Endothelial cell of umbilical vein (primary cell): ENCODE measurements around the gene THEM5. TPM values are rescaled to one million over a fixed set of nuclear protein-coding genes. Genes with fewer than 3 reads are reported as not detected.
"Not testable (repeated sequence)": the region's sequence is repeated elsewhere in the genome, so short reads cannot be mapped to it uniquely, and the experiment has no call there.

ENCODE experiments used
- BruUV-seq: library from RNA; stranded (reverse); fragments of 400-500 nt; replicated peaks from 2 replicates; lab custom pipeline; 2021; lab: Mats Ljungman, UMichigan
- CTCF ChIA-PET: fragments of 300-600, 350-600 bp; sonication (Branson Sonifier 250); formaldehyde crosslinking; loops from one replicate; lab custom pipeline; 2021; ENCODE audit warnings: antibody characterized with exemption, inconsistent platforms; lab: Charles Lee
- POLR2A ChIA-PET: fragments of 300-600, 350-600 bp; sonication (Branson Sonifier 250); formaldehyde crosslinking; loops from one replicate; lab custom pipeline; 2021; ENCODE audit warnings: antibody characterized with exemption, inconsistent platforms; lab: Charles Lee
- DNase-seq: peaks from one replicate; pipeline ENCODE4 v3.0.0-alpha.2; 2011; ENCODE audit warnings: low read depth, low spot score
- FAIRE-seq: peaks from 2 replicates; lab custom pipeline; 2011; peaks lifted over from hg19 to GRCh38; lab: Jason Lieb, UNC
- H2AFZ ChIP-seq: 2 replicates; pipeline ENCODE4 v1.6.0; 2012; ENCODE audit warnings: low read depth, low read length, control low read depth, inconsistent platforms
- H3K27ac ChIP-seq: 2 replicates; pipeline ENCODE4 v1.5.1; 2011; ENCODE audit warnings: low read depth, mild to moderate bottlenecking, control low read depth, low read length, moderate library complexity; ENCODE audit not compliant: insufficient read depth
- H3K27me3 ChIP-seq, 2 experiments: 2 replicates each; pipeline versions ENCODE4 v1.6.0 to v1.6.1; 2011; ENCODE audit warnings: low read length in 2 of 2, mixed read lengths in 1 of 2; ENCODE audit not compliant: control insufficient read depth in 2 of 2, insufficient read depth in 2 of 2
- H3K36me3 ChIP-seq, 2 experiments: 2 replicates in 1 of 2; 3 replicates in 1 of 2; pipeline ENCODE4 v1.5.1; 2011; ENCODE audit warnings: low read length in 2 of 2, mild to moderate bottlenecking in 1 of 2, moderate library complexity in 1 of 2; ENCODE audit not compliant: control insufficient read depth in 2 of 2, insufficient read depth in 2 of 2; ENCODE audit errors: extremely low read depth in 1 of 2
- H3K4me1 ChIP-seq: 3 replicates; pipeline ENCODE4 v1.5.1; 2011; ENCODE audit warnings: mild to moderate bottlenecking, low read length; ENCODE audit not compliant: control insufficient read depth, insufficient read depth; ENCODE audit errors: extremely low read depth
- H3K4me2 ChIP-seq: 2 replicates; pipeline ENCODE4 v1.6.1; 2011; ENCODE audit warnings: low read length, control low read depth, mixed read lengths; ENCODE audit not compliant: insufficient read depth
- H3K4me3 ChIP-seq, 3 experiments: fragments of 200-600 bp in 1 of 3; sonication (generic), shearing (Covaris generic) in 1 of 3; replicated peaks in 1 of 3; 2 replicates each; pipeline ENCODE4 v1.5.1; 2011 to 2016; ENCODE audit warnings: control low read depth in 3 of 3, low read length in 3 of 3, mild to moderate bottlenecking in 2 of 3, inconsistent platforms in 1 of 3, low read depth in 1 of 3, moderate library complexity in 1 of 3; ENCODE audit not compliant: insufficient read depth in 1 of 3
- H3K79me2 ChIP-seq: 2 replicates; pipeline ENCODE4 v1.6.0; 2012; ENCODE audit warnings: low read length, inconsistent platforms; ENCODE audit not compliant: control insufficient read depth, insufficient read depth
- H3K9ac ChIP-seq: replicated peaks from 2 replicates; pipeline ENCODE3; 2011; ENCODE audit warnings: low read length, control low read depth; ENCODE audit not compliant: insufficient read depth; ENCODE audit errors: extremely low read depth
- H3K9me1 ChIP-seq: replicated peaks from 3 replicates; pipeline ENCODE4 v1.6.0; 2011; ENCODE audit warnings: mild to moderate bottlenecking, low read length; ENCODE audit not compliant: control insufficient read depth, insufficient read depth; ENCODE audit errors: extremely low read depth
- H3K9me3 ChIP-seq: replicated peaks from 2 replicates; pipeline ENCODE4 v1.5.1; 2012; ENCODE audit warnings: low read length, inconsistent platforms; ENCODE audit not compliant: control insufficient read depth, insufficient read depth
- H4K20me1 ChIP-seq: replicated peaks from 2 replicates; pipeline ENCODE3; 2011; ENCODE audit warnings: mild to moderate bottlenecking, low read length; ENCODE audit not compliant: control insufficient read depth, insufficient read depth; ENCODE audit errors: extremely low read depth
- CTCF ChIP-seq, 2 donors: IDR thresholded peaks; 1 replicate in 1 of 2; 2 replicates in 1 of 2; pipeline ENCODE4 v1.5.1; 2011; ENCODE audit warnings: low read length in 2 of 2, mild to moderate bottlenecking in 2 of 2, moderate library complexity in 2 of 2, control low read depth in 1 of 2, inconsistent platforms in 1 of 2, low read depth in 1 of 2; ENCODE audit not compliant: insufficient read depth in 1 of 2; ENCODE audit errors: extremely low read depth in 1 of 2
- EZH2 ChIP-seq: IDR thresholded peaks from 2 replicates; pipeline ENCODE4 v1.6.1; 2012; ENCODE audit warnings: borderline replicate concordance, low read depth, mild to moderate bottlenecking, moderate library complexity, low read length, inconsistent platforms; ENCODE audit not compliant: severe bottlenecking
- FOS ChIP-seq: IDR thresholded peaks from 2 replicates; pipeline ENCODE4 v1.6.1; 2011; ENCODE audit warnings: mild to moderate bottlenecking, low read length, moderate library complexity, borderline replicate concordance; ENCODE audit not compliant: insufficient read depth
- GATA2 ChIP-seq: IDR thresholded peaks from 2 replicates; pipeline ENCODE4 v1.7.0; 2011; ENCODE audit warnings: low read depth, mild to moderate bottlenecking, moderate library complexity, mixed read lengths, low read length; ENCODE audit not compliant: insufficient read length, insufficient read depth
- JUN ChIP-seq: IDR thresholded peaks from 2 replicates; pipeline ENCODE4 v1.6.1; 2011; ENCODE audit warnings: borderline replicate concordance, low read depth; ENCODE audit not compliant: insufficient read length, insufficient read depth
- MAX ChIP-seq: IDR thresholded peaks from 2 replicates; pipeline ENCODE4 v1.6.1; 2011; ENCODE audit not compliant: insufficient read depth, insufficient read length
- MYC ChIP-seq: IDR thresholded peaks from one replicate; pipeline ENCODE4 v1.6.1; 2011; ENCODE audit warnings: mild to moderate bottlenecking, low read depth, low read length
- POLR2A ChIP-seq: IDR thresholded peaks from 2 replicates; pipeline ENCODE4 v1.6.1; 2012; ENCODE audit warnings: low read depth, mild to moderate bottlenecking, control low read depth, low read length
- POLR2AphosphoS5 ChIP-seq: IDR thresholded peaks from 2 replicates; pipeline ENCODE4 v1.6.1; 2012; ENCODE audit warnings: low read depth, mild to moderate bottlenecking, control low read depth, low read length, moderate library complexity; ENCODE audit not compliant: insufficient read depth
- dilution Hi-C: fragments of 300-500 bp; cut with MboI; formaldehyde crosslinking; loops from one replicate; pipeline ENCODE4 v1.15.0; 2019; ENCODE audit warnings: low sequenced_read_pairs; ENCODE audit not compliant: extremely low pct_ligation_motif_present
- intact Hi-C: fragments of 100-400 bp; cut with micrococcal nuclease; formaldehyde crosslinking; loops from one replicate; pipeline ENCODE4 v1.10.0; 2022
- polyA plus RNA-seq, 4 experiments: library from polyadenylated mRNA; depleted of rRNA in 3 of 4; stranded (reverse) in 3 of 4; unstranded in 1 of 4; fragments of >200 nt; gene quantifications; 2 replicates each; pipeline versions ENCODE4 v1.2.1 to v1.2.3, GENCODE V29; 2011 to 2012; ENCODE audit warnings: missing spikeins in 1 of 4
- total RNA-seq: library from RNA; stranded (reverse); gene quantifications from 2 replicates; pipeline ENCODE4 v1.2.3, GENCODE V29; 2021

Gene THEM5
- total and polyA plus RNA-seq, 2 donors (not counting 3 experiments of a cell fraction or from before 2014, with no cell fraction given), result not detected

DNA sequence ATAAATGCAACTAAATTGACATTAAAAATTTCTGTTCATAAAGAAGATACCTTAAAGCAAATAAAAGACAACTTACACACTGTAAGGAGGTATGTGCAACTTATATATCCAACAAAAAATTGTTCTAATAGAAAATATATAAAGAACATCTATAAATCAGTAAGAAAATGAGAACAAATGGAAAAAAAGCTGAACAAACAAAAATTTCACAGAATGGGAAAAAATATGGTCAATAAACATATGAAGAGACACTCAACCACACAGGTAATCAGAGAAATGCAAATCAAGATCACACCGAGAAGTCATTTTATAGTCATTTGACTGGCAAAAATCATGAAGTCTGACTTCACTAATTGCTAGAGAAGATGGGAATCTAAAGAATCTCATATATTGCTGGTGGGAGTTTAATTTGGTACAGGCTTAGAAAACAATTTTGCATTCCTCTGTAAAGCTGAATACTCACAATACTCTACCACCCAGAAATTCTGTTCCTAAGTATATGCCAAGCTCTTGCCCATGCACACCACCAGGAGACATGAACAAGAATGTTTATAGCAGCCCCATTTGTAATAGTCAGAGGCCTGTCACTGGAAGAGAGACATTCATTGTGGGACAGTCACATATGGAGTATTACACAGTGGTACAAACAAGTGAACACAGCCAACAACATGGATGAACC lies 22.0 kb upstream of the THEM5 start:
- CTCF ChIA-PET, result no interaction called here
- no peaks in the 10 kb centered on the region for H4K20me1 ChIP-seq
- FAIRE-seq (no peak), DNase-seq (no peak)
- H3K4me3 ChIP-seq, result no peak overlapping the region
- TF ChIP-seq POLR2AphosphoS5, result no peak
- TF ChIP-seq MAX, result no peak
- no peak for TF ChIP-seq MYC
- TF ChIP-seq GATA2, result no peak
- TF ChIP-seq EZH2, result no peak
- TF ChIP-seq POLR2A, result no peak
- TF ChIP-seq CTCF (IDR thresholded peaks at IDR 0.05; ENCODE audit: extremely low read depth in 1 of 2, insufficient read depth in 1 of 2, low read depth in 1 of 2, low read length in 2 of 2), result no peak
- TF ChIP-seq JUN, result no peak
- TF ChIP-seq FOS, result no peak
- H3K79me2 ChIP-seq, result no peaks in the 10 kb centered on the region
- dilution Hi-C loops (no loop called here), intact Hi-C loops (no loop called here)
- peaks cover 0 to 2% of the 10 kb centered on the region in 2 experiments for H3K36me3 ChIP-seq
- no peaks in the 10 kb centered on the region for H3K9me1 ChIP-seq
- H3K4me1 ChIP-seq, result no peaks in the 10 kb centered on the region
- BruUV-seq, result no TSS peak
- no peaks in the 10 kb centered on the region for H3K9me3 ChIP-seq
- H2AFZ ChIP-seq, result no peak overlapping the region
- no peaks in the 10 kb centered on the region for H3K27me3 ChIP-seq
- POLR2A ChIA-PET, result no interaction called here
- H3K9ac ChIP-seq, result no peak overlapping the region
- no peak overlapping the region for H3K4me2 ChIP-seq
- H3K27ac ChIP-seq, result no peak overlapping the region

DNA sequence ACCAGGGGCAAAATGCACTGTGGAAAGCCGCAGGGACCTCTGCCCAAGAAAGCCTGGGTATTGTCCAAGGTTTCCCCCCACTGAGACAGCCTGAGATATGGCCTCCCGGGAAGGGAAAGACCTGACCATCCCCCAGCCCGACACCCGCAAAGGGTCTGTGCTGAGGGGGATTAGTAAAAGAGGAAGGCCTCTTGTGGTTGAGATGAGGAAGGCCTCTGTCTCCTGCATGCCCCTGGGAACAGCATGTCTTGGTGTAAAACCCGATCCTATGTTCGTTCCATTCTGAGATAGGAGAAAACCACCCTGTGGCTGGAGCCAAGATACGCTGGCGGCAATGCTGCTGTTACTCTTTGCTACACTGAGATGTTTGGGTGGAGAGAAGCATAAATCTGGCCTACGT lies 19.3 kb upstream of the THEM5 start:
- CTCF ChIA-PET, FAIRE-seq: not testable (repeated sequence)

More for the DNA sequence above, 19.3 kb upstream of the THEM5 start:
- H3K4me3 ChIP-seq, H3K4me2 ChIP-seq, DNase-seq, H3K79me2 ChIP-seq, H3K27ac ChIP-seq, BruUV-seq, H3K9me1 ChIP-seq, POLR2A ChIA-PET, intact Hi-C loops, H3K9me3 ChIP-seq, H3K9ac ChIP-seq, dilution Hi-C loops, H3K36me3 ChIP-seq, H2AFZ ChIP-seq, H4K20me1 ChIP-seq, H3K27me3 ChIP-seq: not testable (repeated sequence)
- H3K4me1 ChIP-seq, result peaks cover 11% of the 10 kb centered on the region
